ENCODE results near the gene USP47. TPM values are rescaled to one million over a fixed set of nuclear protein-coding genes. Genes with fewer than 3 reads are reported as not detected.

USP47 gene
- total RNA-seq, 1 experiment from 2014 or later, result 50.4 TPM

DNA sequence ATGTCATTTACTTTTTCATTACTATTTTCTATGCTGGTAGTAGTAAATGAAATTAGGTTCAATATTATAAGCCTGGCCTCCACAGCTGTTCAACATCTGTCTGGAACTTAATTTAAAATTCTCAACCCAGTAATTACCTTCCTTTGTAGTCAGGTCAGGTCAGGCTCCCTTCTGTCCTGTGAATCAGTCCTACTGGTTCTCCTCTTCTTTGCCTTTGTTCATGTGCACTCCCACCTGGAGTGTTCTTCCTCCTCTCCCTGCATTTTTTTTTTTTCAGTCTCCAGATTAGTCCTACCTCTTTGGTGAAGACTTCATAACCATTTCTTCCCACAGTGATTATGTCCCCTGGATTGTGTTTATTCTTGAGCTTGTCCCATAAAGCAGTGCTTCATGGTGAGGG is 98.8 kb downstream of the USP47 start:
- Mint-ChIP-seq H3K9me3 (ENCODE audit: unreplicated experiment) (no peaks in the 10 kb centered on the region), H3K4me1 (ENCODE audit: low read depth, unreplicated experiment) (peaks cover 8% of the 10 kb centered on the region), H3K4me3 (ENCODE audit: unreplicated experiment) (no peak overlapping the region), H3K36me3 (ENCODE audit: insufficient read depth, unreplicated experiment) (peaks cover 50% of the 10 kb centered on the region), H3K27ac (ENCODE audit: unreplicated experiment) (no peak overlapping the region), H3K27me3 (ENCODE audit: insufficient read depth, unreplicated experiment) (no peaks in the 10 kb centered on the region)
- ChIA-PET POLR2A (no interaction called here), CTCF (no interaction called here)
- BruUV-seq (replicated peaks), result no TSS peak
- Histone ChIP-seq H3K4me3 (ENCODE audit: low read depth, low read length) (no peak overlapping the region), H3K27me3 (replicated peaks; ENCODE audit: control insufficient read depth, insufficient read depth, low read length) (no peaks in the 10 kb centered on the region), H3K9me3 (no peaks in the 10 kb centered on the region), H3K4me1 (no peaks in the 10 kb centered on the region), H3K36me3 (ENCODE audit: control insufficient read depth, insufficient read depth, low read length) (no peaks in the 10 kb centered on the region; the same call in none of the 2 replicates)
- intact Hi-C loops (cut with micrococcal nuclease; ENCODE audit: unreplicated experiment), result no loop called here
- TF ChIP-seq, protein P1, sequence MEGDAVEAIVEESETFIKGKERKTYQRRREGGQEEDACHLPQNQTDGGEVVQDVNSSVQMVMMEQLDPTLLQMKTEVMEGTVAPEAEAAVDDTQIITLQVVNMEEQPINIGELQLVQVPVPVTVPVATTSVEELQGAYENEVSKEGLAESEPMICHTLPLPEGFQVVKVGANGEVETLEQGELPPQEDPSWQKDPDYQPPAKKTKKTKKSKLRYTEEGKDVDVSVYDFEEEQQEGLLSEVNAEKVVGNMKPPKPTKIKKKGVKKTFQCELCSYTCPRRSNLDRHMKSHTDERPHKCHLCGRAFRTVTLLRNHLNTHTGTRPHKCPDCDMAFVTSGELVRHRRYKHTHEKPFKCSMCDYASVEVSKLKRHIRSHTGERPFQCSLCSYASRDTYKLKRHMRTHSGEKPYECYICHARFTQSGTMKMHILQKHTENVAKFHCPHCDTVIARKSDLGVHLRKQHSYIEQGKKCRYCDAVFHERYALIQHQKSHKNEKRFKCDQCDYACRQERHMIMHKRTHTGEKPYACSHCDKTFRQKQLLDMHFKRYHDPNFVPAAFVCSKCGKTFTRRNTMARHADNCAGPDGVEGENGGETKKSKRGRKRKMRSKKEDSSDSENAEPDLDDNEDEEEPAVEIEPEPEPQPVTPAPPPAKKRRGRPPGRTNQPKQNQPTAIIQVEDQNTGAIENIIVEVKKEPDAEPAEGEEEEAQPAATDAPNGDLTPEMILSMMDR (IDR thresholded peaks at IDR 0.05; ENCODE audit: insufficient read depth in 1 of 2, low read depth in 1 of 2, low read length in 1 of 2, severe bottlenecking in 1 of 2, unreplicated experiment in 1 of 2), result no peak
- DNase-seq, result no peak

DNA sequence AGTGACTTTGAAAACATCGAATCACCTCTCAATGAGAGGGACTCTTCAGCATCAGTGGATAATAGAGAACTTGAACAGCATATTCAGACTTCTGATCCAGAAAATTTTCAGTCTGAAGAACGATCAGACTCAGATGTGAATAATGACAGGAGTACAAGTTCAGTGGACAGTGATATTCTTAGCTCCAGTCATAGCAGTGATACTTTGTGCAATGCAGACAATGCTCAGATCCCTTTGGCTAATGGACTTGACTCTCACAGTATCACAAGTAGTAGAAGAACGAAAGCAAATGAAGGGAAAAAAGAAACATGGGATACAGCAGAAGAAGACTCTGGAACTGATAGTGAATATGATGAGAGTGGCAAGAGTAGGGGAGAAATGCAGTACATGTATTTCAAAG is 100.9 kb downstream of the USP47 start:
- Histone ChIP-seq H3K4me1 (no peaks in the 10 kb centered on the region), H3K36me3 (ENCODE audit: control insufficient read depth, insufficient read depth, low read length) (no peaks in the 10 kb centered on the region; the same call in none of the 2 replicates), H3K27me3 (replicated peaks; ENCODE audit: control insufficient read depth, insufficient read depth, low read length) (no peaks in the 10 kb centered on the region), H3K9me3 (no peaks in the 10 kb centered on the region), H3K4me3 (ENCODE audit: low read depth, low read length) (no peak overlapping the region)
- Mint-ChIP-seq H3K4me1 (ENCODE audit: low read depth, unreplicated experiment) (peaks cover 8% of the 10 kb centered on the region), H3K27me3 (ENCODE audit: insufficient read depth, unreplicated experiment) (no peaks in the 10 kb centered on the region), H3K9me3 (ENCODE audit: unreplicated experiment) (no peaks in the 10 kb centered on the region), H3K4me3 (ENCODE audit: unreplicated experiment) (no peak overlapping the region), H3K27ac (ENCODE audit: unreplicated experiment) (no peak overlapping the region), H3K36me3 (ENCODE audit: insufficient read depth, unreplicated experiment) (peaks cover 56% of the 10 kb centered on the region)
- BruUV-seq (replicated peaks), result TSS peak; percentile 62
- intact Hi-C loops (cut with micrococcal nuclease; ENCODE audit: unreplicated experiment), result no loop called here
- ChIA-PET CTCF (no interaction called here), POLR2A (no interaction called here)
- TF ChIP-seq, protein P1 (IDR thresholded peaks at IDR 0.05; ENCODE audit: insufficient read depth in 1 of 2, low read depth in 1 of 2, low read length in 1 of 2, severe bottlenecking in 1 of 2, unreplicated experiment in 1 of 2), result no peak
- no peak for DNase-seq

DNA sequence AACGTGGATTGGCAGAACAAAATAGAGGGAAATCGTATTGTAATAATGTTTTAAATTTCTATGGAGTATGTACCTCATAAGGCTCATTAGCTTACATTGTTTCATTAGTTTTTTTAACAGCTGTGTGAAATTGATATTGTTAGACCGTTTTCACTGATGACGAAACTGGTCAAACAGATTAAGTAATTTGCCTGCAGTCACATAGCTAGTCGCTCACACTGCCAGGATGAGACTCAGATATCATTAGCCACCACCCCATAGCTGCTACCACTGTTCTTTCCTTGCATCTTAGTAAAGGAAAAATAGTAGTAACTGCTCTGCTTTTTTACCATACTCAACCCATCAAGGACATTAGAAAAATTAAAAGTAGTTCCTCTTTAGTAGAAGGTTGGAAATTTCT is 102.7 kb downstream of the USP47 start:
- TF ChIP-seq, protein P1 (IDR thresholded peaks at IDR 0.05; ENCODE audit: insufficient read depth in 1 of 2, low read depth in 1 of 2, low read length in 1 of 2, severe bottlenecking in 1 of 2, unreplicated experiment in 1 of 2), result no peak
- no peaks in the 10 kb centered on the region for H3K4me1 ChIP-seq
- no peaks in the 10 kb centered on the region; the same call in 1 of the 2 replicates for H3K36me3 ChIP-seq (ENCODE audit: control insufficient read depth, insufficient read depth, low read length)
- BruUV-seq (replicated peaks), result no TSS peak
- ChIA-PET CTCF (no interaction called here), POLR2A (no interaction called here)
- Mint-ChIP-seq H3K27ac (ENCODE audit: unreplicated experiment) (no peak overlapping the region), H3K4me3 (ENCODE audit: unreplicated experiment) (no peak overlapping the region), H3K36me3 (ENCODE audit: insufficient read depth, unreplicated experiment) (peaks cover 52% of the 10 kb centered on the region), H3K27me3 (ENCODE audit: insufficient read depth, unreplicated experiment) (no peaks in the 10 kb centered on the region), H3K4me1 (ENCODE audit: low read depth, unreplicated experiment) (peaks cover 7% of the 10 kb centered on the region), H3K9me3 (ENCODE audit: unreplicated experiment) (no peaks in the 10 kb centered on the region)
- no peak for DNase-seq
- no peaks in the 10 kb centered on the region for H3K9me3 ChIP-seq
- H3K27me3 ChIP-seq (replicated peaks; ENCODE audit: control insufficient read depth, insufficient read depth, low read length), result no peaks in the 10 kb centered on the region
- intact Hi-C loops (cut with micrococcal nuclease; ENCODE audit: unreplicated experiment), result no loop called here
- no peak overlapping the region for H3K4me3 ChIP-seq (ENCODE audit: low read depth, low read length)
